GM04503 (cell line): ENCODE measurements around the gene VSTM2B.
"Not testable (repeated sequence)": the region's sequence is repeated elsewhere in the genome, so short reads cannot be mapped to it uniquely, and the experiment has no call there.

Experiments used
- DNase-seq: peaks from one replicate; pipeline ENCODE4 v3.0.0-alpha.2; 2012; ENCODE audit warnings: low read depth

The VSTM2B gene

DNA sequence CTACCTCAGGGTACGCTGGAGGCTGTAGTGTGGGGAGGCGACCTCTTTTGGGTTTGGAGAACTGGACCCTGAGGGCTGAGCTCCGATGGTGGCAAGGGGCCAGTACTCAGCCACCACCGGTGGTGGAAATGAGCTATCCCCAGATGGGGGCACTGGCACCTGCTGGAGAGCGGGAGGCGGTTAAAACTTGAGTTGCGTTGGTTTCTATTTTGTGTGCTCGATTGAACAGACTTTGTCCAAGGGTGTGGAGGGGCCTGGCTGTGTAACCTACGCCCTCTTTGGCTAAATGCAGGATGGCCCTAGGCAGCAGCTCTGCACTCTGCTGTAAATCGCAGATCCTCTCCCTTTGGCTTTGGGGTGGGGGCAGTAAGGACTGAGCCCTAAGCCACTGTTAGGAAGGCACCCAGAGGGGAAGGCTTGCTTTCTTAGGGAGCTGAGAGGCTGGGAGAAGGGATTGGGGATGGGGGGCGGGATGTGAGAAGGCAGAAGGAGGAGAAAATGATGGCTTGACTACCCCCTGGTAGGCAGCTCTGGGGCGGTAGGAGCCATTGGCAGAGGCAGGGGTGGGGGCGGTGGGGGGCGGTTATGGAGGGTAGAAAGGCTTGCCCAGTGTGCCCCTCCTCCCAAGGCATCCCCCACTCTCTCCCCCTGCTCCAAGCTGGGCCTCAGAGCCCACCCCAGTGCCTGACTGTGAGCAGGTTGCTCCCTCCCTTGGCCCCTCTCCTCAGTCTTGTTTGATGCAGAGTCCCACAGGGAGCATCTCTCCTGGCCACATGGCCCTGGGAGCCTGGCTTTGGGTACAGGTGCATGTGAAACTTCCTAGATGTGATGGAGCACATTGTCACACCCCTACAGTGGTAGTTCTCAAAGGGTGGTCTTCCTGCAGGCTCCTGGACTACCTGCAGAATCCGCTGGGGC is 5.0 kb downstream of the VSTM2B start:
- DNase-seq: no peak

DNA sequence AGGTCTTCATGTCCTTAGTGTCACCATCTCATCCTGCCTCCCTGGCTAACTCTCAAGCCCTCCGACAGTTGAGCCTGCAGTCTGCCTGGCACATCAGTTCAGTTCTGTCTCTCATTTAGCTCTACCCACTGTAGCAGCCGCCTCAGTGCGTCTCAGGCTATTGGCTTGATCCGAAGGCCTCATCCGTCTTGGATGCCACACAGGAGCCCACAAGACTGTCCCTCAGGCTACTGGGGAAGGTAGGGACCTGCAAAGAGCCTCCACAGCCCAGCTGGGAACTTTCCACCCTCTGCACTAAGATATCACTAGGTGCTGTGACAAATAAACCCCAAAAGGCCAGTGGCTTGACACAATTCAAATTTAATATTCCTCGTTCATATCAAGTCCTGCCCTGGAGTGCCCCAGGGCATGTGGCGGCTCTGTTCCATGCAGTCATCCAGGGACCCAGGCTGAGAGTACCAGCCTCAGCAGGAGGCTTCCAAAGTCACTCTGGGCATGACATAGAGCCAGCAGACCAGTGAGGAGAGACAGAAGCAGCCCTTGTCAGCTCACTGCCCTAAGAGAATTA is 5.7 kb downstream of the VSTM2B start:
- DNase-seq: no peak

DNA sequence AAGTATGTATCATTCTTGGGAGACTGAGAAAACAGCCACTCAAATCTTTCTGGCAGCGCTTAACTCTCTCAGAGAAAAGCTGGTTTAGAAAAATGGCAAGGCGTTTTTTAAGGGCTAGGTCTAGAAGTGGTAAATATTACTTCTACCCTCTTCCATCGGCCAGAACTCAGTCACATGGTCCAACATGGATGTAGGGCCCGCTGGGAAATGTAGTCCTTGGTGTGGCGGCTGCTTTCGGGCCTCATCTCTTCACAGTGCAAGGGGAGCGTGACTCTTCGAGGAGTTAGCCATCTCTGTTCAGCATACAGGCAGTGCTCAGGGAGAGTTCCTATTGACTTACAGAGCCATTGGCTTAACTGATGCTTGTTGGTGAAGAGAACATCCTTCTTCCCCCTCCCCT is 6.3 kb downstream of the VSTM2B start:
- DNase-seq: no peak

DNA sequence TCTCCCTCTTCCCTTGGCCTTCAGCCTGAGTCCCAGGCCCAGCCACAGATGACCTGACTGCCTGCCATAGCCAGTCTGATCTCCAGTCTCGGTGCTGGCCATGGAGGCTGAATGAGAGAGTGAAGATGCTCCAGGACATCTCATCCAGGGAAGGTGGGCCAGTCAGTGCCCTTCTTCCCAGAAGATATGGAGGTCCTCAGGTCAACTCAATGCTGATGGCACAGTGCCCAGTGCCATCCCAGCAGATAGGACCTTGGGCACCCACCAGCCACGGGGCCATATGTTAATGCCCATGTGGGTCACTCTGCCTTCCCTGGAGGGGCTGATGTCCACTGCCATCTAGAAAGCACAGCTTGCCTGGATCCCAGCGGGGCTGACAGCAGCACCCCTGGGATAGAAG is 7.2 kb downstream of the VSTM2B start:
- no peak for DNase-seq

DNA sequence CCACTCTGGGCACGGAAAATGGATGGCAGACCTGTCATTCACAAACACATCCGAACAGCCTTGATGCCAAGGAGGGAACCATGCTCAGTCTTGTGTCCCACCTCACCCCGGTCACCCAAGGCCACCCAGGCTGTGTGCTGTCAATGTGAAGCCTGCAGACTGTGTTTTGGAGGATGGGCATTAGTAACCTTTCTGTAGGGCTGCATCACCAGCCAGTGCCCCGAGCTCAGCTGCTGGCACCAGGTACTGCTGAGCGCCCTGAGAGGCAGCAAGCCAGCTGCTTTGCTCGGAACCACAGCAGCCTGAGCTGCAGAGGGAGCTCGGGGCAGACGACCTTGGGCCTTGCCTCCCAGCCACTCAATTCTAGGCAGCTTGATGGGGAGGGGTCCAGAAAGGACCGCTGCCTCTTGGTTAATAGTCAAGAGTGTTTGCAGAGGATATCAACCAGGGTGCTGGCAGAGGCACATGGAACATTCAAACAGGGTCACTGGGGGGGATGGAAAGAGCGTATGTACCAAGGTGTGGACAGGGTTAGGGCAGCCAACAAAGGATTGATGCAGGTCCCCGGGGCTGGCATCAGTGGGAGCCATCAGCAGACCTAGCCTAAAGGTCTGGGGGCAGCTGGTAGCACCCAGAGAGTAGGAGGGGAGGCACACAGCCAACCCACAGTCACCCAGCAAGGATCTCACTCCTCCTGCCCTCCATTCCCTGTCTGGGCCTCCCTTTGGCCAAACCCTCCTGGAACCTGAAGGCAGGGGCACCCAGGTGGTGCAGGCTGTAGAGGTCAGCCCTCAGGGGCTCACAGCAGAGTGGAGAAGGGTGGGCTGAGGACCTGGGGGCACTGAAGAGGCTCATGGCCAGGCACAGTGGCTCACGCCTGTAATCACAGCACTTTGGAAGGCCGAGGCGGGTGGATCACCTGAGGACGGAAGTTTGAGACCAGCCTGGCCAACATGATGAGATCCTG is 8.1 kb downstream of the VSTM2B start:
- DNase-seq: no peak

DNA sequence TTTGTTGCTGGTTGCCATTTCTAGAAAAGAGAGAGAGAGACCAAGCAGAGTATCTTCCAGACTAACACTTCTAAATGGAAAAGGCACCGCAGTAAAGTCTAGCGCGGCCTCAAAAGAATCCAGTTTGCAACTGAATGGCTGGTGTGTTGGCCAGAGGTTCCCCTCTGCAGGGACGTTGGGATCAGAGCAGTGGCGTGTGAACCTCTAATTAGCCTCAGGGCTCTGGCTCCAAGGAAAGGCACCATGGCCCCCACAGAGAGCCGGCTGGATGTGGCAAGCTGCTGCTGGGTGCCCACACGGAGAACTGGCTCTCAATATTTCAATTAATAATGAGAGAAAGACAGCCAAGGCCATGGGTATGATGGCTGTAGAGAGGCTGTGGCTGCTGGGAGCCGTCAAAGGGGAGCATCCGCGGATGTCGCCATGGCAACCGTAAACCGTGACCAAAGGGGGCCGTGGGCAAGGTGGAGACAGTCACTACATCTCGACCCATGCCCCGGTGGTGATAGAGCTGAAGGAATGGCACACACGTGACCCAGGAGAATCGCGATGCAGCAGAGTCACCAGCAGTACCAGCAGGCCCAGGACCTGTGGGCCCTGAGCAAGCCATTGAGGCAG is 9.5 kb downstream of the VSTM2B start:
- no peak for DNase-seq

DNA sequence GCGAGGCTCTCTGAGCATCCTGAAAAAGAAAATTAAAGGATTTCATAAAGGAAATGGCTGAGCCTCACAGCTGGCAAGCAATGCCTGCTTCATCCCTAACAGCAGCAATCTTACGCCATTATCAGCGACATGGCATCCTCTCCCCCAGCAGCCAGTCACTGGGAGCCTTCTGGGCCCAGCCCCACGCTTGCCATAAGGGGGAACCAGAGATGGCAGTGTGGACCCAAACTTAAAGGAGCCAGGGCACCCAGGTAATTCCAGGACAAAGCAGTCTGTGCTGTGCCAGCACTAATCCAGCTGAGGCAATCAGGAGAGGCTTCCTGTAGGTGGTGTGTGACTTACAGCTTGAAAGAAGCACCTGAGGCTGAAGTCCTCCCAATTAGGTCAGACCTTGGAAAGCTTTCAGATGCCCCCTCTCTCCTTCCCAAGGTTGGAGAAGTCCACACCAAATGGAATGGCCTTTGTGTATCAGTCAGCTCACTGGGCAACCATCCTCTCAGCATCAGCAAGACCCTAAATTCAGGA is 10.3 kb downstream of the VSTM2B start:
- DNase-seq: no peak

DNA sequence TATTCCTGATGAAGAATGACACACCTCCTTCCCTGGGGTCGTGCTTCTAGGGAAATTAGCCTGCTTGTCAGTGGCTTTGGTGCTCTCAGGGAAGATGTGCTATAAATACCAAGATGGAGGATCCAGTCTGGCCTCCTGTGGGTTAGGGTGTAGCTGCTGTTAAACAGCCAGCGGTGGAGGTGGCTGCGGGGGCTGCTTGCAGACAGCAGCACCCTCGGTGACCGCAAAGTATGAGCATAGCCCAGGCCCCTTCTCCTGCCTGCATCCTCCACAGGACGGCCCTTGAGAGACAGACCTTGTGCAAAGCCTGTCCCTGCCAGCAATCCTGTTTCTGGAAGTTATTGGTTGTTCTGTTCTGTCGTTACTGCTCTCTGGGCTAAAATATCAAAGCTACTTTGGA is 11.4 kb downstream of the VSTM2B start:
- DNase-seq: no peak

DNA sequence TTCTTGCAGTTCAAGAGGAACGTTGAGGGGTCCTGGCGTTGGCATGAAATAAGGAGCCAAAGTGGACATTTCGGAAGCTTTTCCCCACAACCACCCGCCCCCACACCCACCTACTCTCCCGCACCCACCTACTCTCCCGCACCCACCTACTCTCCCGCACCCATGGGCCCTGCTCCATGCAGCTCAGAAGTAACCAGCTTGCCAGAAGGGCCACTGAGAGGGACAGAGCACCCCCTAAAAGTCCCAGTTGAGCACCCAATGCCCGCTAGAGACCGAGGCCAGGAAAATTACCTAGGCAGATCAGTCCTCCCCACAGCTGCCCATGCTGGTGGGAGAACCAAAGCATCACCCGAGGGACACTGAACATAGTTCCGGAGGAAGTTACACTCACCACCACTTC is 11.8 kb downstream of the VSTM2B start:
- no peak for DNase-seq

DNA sequence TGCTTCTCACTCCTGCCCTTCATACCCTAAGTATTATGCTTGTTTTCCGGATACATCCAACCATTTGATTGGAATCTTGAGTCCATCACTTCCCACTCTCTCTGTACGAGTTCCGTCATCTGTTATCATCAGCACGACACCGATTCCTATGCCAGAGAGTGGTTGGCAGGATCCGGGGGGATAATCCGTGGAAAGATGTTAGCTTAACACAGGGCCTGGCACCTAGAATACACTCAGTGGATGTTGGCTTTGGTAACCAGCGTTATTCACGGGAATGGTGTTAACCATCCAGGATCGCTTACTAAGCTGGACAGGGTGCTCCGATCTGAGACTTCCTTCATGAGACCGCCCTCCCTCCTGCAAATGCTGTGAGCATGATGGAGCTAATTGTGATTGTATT is 12.4 kb downstream of the VSTM2B start:
- DNase-seq: no peak

DNA sequence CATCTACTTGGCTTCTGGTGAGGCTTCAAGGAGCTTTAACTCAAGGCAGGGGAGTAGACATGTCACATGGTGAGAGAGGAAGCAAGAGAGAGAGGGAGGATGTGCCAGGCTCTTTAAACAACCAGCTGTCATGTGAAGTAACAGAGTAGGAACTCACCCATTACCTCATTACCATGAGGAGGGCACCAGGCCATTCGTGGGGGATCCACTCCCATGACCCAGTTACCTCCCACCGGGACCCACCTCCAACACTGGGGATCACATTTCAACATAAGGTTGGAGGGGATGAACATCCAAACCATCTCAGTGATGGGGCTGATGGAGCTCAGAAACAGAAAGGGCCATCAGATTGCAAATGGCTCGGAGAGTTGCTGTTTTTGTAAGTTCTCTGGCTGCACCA is 12.9 kb downstream of the VSTM2B start:
- no peak for DNase-seq

DNA sequence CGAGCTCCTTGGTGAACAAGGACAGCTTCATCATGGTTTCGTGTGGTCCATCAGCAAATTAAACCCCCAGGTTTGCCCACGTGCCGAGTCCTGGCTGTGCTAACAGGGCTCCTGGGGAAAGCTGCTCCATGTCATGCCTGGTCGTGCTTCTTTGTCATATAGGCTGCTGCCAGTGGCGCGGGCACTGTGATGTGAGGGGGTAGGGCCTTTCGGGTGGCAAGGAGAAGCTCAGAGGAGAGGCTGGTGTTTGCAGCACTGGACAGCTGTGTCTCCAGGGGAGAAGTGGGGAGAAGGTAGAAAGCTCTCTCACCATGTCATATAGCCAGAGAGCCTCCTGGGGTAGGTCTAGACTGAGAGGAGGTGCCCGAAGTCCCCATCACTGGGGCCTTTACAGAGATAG is 13.3 kb downstream of the VSTM2B start:
- DNase-seq: no peak

DNA sequence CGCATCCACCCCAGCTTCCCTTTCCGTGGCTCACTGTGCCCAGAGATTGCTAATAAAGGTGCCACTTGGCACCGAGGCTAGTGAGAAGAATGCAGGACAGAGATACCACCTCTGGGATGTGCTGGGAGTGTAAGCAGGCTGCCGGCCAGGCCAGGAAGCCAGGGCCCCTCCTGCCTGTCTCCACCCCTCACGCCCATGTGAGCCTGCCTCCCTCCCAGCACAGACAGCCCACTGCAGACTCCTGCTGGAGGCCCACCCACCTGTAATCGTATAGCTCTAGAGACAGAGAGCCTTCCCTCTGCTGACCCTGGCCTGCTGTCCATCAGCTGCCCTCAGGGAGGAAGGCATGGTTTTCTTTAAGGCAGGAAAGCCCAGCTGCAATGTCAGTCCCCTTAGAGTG is 13.9 kb downstream of the VSTM2B start:
- no peak for DNase-seq

DNA sequence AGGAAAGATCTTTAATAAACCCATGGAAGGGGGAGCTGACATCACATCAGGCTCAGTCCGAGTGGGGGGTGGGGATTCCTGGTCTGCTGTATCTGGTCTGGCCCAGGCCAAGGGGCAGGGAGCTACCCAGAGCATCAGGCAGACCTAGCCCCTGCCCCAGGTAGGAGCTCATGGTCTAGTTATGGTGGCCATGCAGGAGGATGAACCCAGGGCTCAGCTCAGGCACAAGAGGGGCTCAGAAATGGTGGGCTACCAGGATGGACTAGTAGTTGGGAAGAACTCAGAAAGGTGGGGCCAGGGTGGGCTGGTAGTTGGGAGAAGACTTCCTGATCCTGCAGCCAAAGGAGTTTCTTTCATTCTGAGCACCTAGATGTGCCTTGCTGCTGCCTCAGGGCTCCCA is 14.3 kb downstream of the VSTM2B start:
- no peak for DNase-seq

DNA sequence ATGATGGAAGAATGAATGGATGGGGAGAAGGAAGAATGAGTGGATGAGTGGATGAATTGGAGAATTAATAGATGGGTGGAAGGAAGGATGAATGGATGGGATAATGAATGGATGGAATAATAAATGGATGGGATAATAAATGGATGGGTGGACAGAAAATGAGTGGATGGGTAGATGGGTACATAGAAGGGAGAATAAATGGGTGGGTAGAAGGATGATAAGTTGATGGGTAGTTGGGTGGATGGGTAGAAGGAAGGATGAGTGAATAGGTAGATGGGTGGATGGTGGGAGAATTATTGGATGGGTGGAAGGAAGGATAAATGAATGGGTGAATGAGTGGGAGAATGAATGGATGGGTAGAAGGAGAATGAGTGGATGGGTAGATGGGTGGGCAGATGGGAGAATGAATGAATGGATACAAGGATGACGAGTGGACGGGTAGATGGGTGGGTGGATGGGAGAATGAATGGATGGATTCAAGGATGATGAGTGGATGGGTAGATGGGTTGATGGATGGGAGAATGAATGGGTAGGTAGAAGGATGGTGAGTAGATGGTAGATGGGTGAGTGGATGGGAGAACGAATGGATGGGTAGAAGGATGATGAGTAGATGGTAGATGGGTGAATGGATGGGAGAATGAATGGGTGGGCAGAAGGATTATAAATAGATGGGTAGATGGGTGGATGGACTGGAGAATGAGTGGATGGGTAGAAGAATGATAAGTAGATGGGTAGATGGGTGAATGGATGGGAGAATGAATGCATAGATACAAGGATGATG is 15.9 kb downstream of the VSTM2B start:
- no peak for DNase-seq

DNA sequence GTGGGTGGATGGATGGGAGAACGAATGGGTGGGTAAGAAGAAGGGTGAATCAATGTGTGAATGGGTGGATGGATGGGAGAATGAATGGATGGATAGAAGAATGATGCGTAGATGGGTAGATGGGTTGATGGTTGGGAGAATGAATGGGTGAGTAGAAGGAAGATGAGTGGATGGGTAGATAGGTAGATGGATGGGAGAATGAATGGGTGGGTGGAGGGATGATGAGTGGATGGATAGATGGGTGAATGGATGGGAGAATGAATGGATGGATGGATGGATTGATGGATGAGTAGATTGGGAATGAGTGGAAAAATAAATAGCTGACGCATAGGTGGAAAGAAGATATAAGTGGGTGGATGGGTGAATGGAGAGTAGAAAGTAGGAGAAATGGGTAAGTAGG is 16.5 kb downstream of the VSTM2B start:
- DNase-seq: no peak

DNA sequence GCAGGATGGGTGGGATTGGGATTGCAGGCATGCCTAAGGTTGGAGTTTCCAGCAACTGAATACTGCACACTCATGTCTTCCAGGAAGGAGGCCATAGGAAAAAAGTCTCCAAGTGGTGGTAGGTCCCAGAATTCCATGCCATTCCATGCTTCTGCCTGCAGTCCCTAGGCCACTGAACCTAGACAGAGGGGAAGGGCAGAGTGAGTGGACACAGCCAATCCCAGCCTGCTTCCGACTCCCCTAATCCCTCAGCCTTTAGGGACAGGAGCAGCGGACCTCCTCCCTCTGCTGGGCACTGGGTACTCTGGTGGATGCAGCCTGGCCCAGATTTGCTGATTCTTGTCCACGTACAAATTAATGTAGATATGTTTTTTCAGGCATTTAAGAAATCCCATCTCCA is 17.0 kb downstream of the VSTM2B start:
- no peak for DNase-seq

DNA sequence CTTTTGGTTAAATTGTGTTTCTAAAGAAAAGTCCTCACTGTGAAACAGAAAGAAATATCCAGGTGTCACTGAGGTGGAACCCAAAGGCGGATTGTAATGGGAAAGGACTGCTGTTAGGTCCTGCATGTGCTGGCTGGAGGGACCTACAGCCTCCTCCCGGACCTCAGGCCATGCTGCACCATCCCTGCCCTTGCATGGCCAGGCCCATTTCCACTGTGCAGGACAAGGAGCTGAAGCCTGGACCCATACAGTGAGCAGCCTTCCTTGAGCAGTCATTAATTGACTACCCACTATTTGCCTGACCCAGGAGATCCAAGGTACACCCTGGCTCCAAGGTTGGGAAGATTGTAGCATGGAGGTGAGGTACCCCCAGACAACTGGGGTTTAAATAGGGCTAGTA is 17.6 kb downstream of the VSTM2B start:
- DNase-seq: no peak

DNA sequence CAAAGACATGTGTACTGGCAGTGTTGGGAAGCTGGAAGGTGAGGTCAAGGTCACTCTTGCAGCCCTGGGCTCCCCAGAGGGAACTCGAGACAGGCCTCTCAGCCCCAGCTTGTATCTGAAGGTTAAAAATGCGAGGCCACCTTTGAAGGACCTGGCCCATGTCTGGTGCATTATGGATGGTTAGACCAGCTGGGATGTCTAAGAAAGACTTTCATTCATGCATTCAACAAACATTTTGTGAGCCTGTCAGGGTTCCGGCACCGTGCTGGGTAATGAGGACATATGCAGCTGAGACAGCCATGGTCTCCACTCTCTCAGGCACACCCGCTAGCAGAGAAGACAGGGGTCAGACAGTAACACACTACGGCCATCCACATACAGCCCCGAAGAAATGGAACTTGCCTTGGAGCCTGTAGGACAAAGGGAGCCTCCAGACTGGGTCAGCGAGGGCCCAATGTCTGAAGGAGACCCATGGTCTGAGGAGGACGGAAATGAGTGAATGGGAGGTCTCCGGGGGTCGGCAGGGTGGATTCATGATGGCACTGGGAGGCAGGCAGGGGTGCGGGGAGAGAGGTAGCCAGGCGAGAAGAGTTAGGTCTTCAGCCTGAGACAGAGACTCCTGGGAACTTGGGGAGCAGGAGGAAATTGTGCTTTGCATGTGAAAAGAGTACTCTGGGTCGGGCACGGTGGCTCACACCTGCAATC is 19.0 kb downstream of the VSTM2B start:
- DNase-seq: no peak

DNA sequence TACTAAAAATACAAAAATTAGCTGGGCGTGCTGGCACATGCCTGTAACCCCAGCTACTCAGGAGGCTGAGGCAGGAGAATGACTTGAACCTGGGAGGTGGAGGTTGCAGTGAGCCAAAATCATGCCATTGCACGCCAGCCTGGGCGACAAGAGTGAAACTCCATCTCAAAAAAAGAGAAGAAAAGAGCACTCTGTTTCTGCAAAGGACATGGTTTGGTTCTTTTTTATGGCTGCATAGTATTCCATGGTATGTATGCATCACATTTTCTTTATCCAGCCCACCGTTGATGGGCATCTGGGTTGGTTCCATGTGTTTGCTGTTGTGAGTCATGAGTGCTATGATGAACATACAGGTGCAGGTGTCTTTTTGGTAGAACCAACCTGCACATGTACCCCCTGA is 19.7 kb downstream of the VSTM2B start:
- DNase-seq: not testable (repeated sequence)
